ENCODE data around the gene MROH8. TPM values are rescaled to one million over a fixed set of nuclear protein-coding genes. Genes with fewer than 3 reads are reported as not detected.

The MROH8 gene
- total RNA-seq, 2 experiments from 2014 or later = 1.3 to 5.7 TPM

- no peak for DNase-seq (ENCODE audit: low spot score)
- Histone ChIP-seq H3K36me3 (ENCODE audit: insufficient read depth, low read length) (peaks cover 97% of the 10 kb centered on the region), H4K20me1 (ENCODE audit: insufficient read depth, low read length) (no peaks in the 10 kb centered on the region), H3K79me2 (ENCODE audit: insufficient read depth, low read depth, low read length) (peaks cover 91% of the 10 kb centered on the region), H3K9me3 (ENCODE audit: low read length) (peaks cover 12% of the 10 kb centered on the region; the same call in 1 of the 2 replicates), H3K4me1 (ENCODE audit: insufficient read depth, low read length, poor library complexity, severe bottlenecking) (no peaks in the 10 kb centered on the region), H3K4me3 (ENCODE audit: low read depth, low read length, poor library complexity, severe bottlenecking) (no peak overlapping the region), H3K4me2 (ENCODE audit: low read length) (no peak overlapping the region), H3K9me2 (ENCODE audit: insufficient read depth, low read length) (no peaks in the 10 kb centered on the region), H3K27ac (ENCODE audit: low read depth, low read length, poor library complexity, severe bottlenecking) (no peak overlapping the region), H2AFZ (ENCODE audit: low read length) (no peak overlapping the region)
- BruUV-seq (replicated peaks) = no TSS peak
- TF ChIP-seq EZH2phosphoT487 (IDR thresholded peaks at IDR 0.05; ENCODE audit: borderline replicate concordance, low read depth, low read length) (no peak), CTCF (conservative IDR thresholded peaks at IDR 0.05; ENCODE audit: low read length) (no peak)
- POLR2A ChIA-PET = interaction anchor here (0.7 to 0.8 kb wide), 2 partner anchors 10 to 47 kb away, joined by 3 to 8 read pairs; no protein-coding TSS in a partner anchor
- CTCF ChIA-PET (ENCODE audit: unreplicated experiment) = interaction anchor here (0.7 kb wide), 1 partner anchor 37 kb away, joined by 3 read pairs; no protein-coding TSS in a partner anchor
- intact Hi-C loops (cut with micrococcal nuclease; ENCODE audit: unreplicated experiment) = no loop called here
Measured at GRCh38 chr20:37077009-37077408, 102.3 kb downstream of the MROH8 start.

- intact Hi-C loops (cut with micrococcal nuclease; ENCODE audit: unreplicated experiment) = no loop called here
- no peaks in the 10 kb centered on the region for H3K4me1 ChIP-seq (ENCODE audit: insufficient read depth, low read length, poor library complexity, severe bottlenecking)
- no peaks in the 10 kb centered on the region for H4K20me1 ChIP-seq (ENCODE audit: insufficient read depth, low read length)
- no peak for DNase-seq (ENCODE audit: low spot score)
- BruUV-seq (replicated peaks) = TSS peak; percentile 1
- H3K9me2 ChIP-seq (ENCODE audit: insufficient read depth, low read length) = no peaks in the 10 kb centered on the region
- no peak overlapping the region for H2AFZ ChIP-seq (ENCODE audit: low read length)
- TF ChIP-seq CTCF (conservative IDR thresholded peaks at IDR 0.05; ENCODE audit: low read length) (no peak), EZH2phosphoT487 (IDR thresholded peaks at IDR 0.05; ENCODE audit: borderline replicate concordance, low read depth, low read length) (no peak)
- no peak overlapping the region for H3K27ac ChIP-seq (ENCODE audit: low read depth, low read length, poor library complexity, severe bottlenecking)
- H3K79me2 ChIP-seq (ENCODE audit: insufficient read depth, low read depth, low read length) = peaks cover 87% of the 10 kb centered on the region
- no peak overlapping the region for H3K4me2 ChIP-seq (ENCODE audit: low read length)
- H3K36me3 ChIP-seq (ENCODE audit: insufficient read depth, low read length) = peaks cover 97% of the 10 kb centered on the region
- CTCF ChIA-PET (ENCODE audit: unreplicated experiment) = no interaction called here
- POLR2A ChIA-PET = no interaction called here
- H3K4me3 ChIP-seq (ENCODE audit: low read depth, low read length, poor library complexity, severe bottlenecking) = no peak overlapping the region
- peaks cover 12% of the 10 kb centered on the region; the same call in 1 of the 2 replicates for H3K9me3 ChIP-seq (ENCODE audit: low read length)
Measured at GRCh38 chr20:37075932-37076685, 103.2 kb downstream of the MROH8 start.

Data from OCI-LY7 (cell line).